Erythroblast (primary cell): Measurements from ENCODE around the gene HSPB9.

Experiments used
- DNase-seq, 2 experiments: peaks; one replicate each; lab custom pipeline; 2025; lab: John Stamatoyannopoulos, UW
- GATA1 ChIP-seq: IDR thresholded peaks from 2 replicates; pipeline ENCODE4 v1.6.1; 2011; ENCODE audit warnings: low read depth, mild to moderate bottlenecking, control low read depth, low read length, moderate library complexity
- POLR2A ChIP-seq: IDR thresholded peaks from 2 replicates; pipeline ENCODE4 v1.6.1; 2011; ENCODE audit warnings: mild to moderate bottlenecking, low read length

HSPB9 gene

GRCh38 chr17:42160531-42160910, 37.9 kb downstream of the HSPB9 start:
- no peak for TF ChIP-seq GATA1
- TF ChIP-seq POLR2A, result no peak
- no peak for DNase-seq

- peak; percentile 52 to 70 for DNase-seq
These were observed 40.5 kb downstream of the HSPB9 start for GRCh38 chr17:42163113-42163512.

GRCh38 chr17:42163696-42164407, 41.2 kb downstream of the HSPB9 start:
- TF ChIP-seq POLR2A (no peak), GATA1 (no peak)
- no peak for DNase-seq

More at GRCh38 chr17:42163113-42163512, 40.5 kb downstream of the HSPB9 start:
- TF ChIP-seq GATA1 (no peak), POLR2A (no peak)

GRCh38 chr17:42165751-42166150, 43.1 kb downstream of the HSPB9 start:
- DNase-seq, result no peak

GRCh38 chr17:42166196-42166763, 43.7 kb downstream of the HSPB9 start:
- TF ChIP-seq POLR2A (no peak), GATA1 (no peak)
- no peak for DNase-seq

More at GRCh38 chr17:42165751-42166150, 43.1 kb downstream of the HSPB9 start:
- TF ChIP-seq POLR2A, result no peak
- no peak for TF ChIP-seq GATA1

- no peak for DNase-seq
- TF ChIP-seq GATA1, result no peak
- no peak for TF ChIP-seq POLR2A
These were observed 45.2 kb downstream of the HSPB9 start for GRCh38 chr17:42167807-42168206.

GRCh38 chr17:42169351-42169750, 46.7 kb downstream of the HSPB9 start:
- TF ChIP-seq POLR2A, result no peak
- no peak for TF ChIP-seq GATA1
- DNase-seq, result no peak

- TF ChIP-seq GATA1, result no peak
- no peak for TF ChIP-seq POLR2A
These were observed 49.2 kb downstream of the HSPB9 start for GRCh38 chr17:42171831-42172230.

More at GRCh38 chr17:42171831-42172230, 49.2 kb downstream of the HSPB9 start:
- DNase-seq, result no peak
